Choroid plexus epithelial cell (primary cell): Measurements from ENCODE around the gene AGT.

Source experiments
- DNase-seq: peaks from one replicate; pipeline ENCODE4 v3.0.0-alpha.2; 2010; ENCODE audit warnings: low read depth
- H3K4me3 ChIP-seq: 2 replicates; pipeline ENCODE4 v1.5.1; 2011; ENCODE audit warnings: low read depth, mild to moderate bottlenecking, control low read depth, low read length, moderate library complexity
- CTCF ChIP-seq: conservative IDR thresholded peaks from 2 replicates; pipeline ENCODE4 v1.5.1; 2011; ENCODE audit warnings: low read depth, mild to moderate bottlenecking, control low read depth, inconsistent platforms, low read length, moderate library complexity

The AGT gene

GRCh38 chr1:230743899-230744298, 30.0 kb upstream of the AGT start:
- no peak for TF ChIP-seq CTCF
- no peak for DNase-seq
- no peak overlapping the region for H3K4me3 ChIP-seq

- H3K4me3 ChIP-seq, result no peak overlapping the region
- DNase-seq, result no peak
- no peak for TF ChIP-seq CTCF
These were observed 25.8 kb upstream of the AGT start for GRCh38 chr1:230739564-230740290.

- no peak for TF ChIP-seq CTCF
- DNase-seq, result no peak
- H3K4me3 ChIP-seq, result no peak overlapping the region
These were observed 23.8 kb upstream of the AGT start for GRCh38 chr1:230737622-230738262.

GRCh38 chr1:230735447-230735846, 21.5 kb upstream of the AGT start:
- H3K4me3 ChIP-seq, result no peak overlapping the region
- DNase-seq, result no peak
- TF ChIP-seq CTCF, result no peak

- TF ChIP-seq CTCF, result no peak
- no peak overlapping the region for H3K4me3 ChIP-seq
- no peak for DNase-seq
These were observed 17.1 kb upstream of the AGT start for GRCh38 chr1:230730977-230731376.

- DNase-seq, result no peak
- no peak for TF ChIP-seq CTCF
- H3K4me3 ChIP-seq, result no peak overlapping the region
These were observed 14.9 kb upstream of the AGT start for GRCh38 chr1:230728710-230729392.
